H1 (cell line): ENCODE results near the gene NOXO1. TPM values are rescaled to one million over a fixed set of nuclear protein-coding genes. Genes with fewer than 3 reads are reported as not detected.

Source experiments
- BRCA1 ChIP-seq: IDR thresholded peaks from 2 replicates; pipeline ENCODE4 v1.6.1; 2012; ENCODE audit warnings: low read depth, low read length, improper control_type of control experiment
- CTBP2 ChIP-seq: IDR thresholded peaks from 2 replicates; pipeline ENCODE4 v1.7.0; 2011; ENCODE audit warnings: borderline replicate concordance, mild to moderate bottlenecking, moderate library complexity, mixed read lengths, low read length; ENCODE audit not compliant: insufficient read depth, insufficient read length
- GABPA ChIP-seq: IDR thresholded peaks from 2 replicates; pipeline ENCODE4 v1.6.1; 2011; ENCODE audit warnings: mild to moderate bottlenecking, low read length, moderate library complexity, borderline replicate concordance; ENCODE audit not compliant: insufficient read depth
- HDAC6 ChIP-seq: IDR thresholded peaks from one replicate; pipeline ENCODE4 v1.7.1; 2012; ENCODE audit warnings: low read depth, mild to moderate bottlenecking, inconsistent platforms, low read length, moderate library complexity
- KDM1A ChIP-seq: fragments of 200-600, 300-600 bp; sonication (generic); IDR thresholded peaks from 2 replicates; pipeline ENCODE4 v1.7.1; 2016; ENCODE audit warnings: mild to moderate bottlenecking, low read length, borderline replicate concordance
- KDM4A ChIP-seq: IDR thresholded peaks from one replicate; pipeline ENCODE4 v1.7.1; 2012; ENCODE audit warnings: low read depth, mild to moderate bottlenecking, moderate library complexity, low read length, inconsistent platforms; ENCODE audit not compliant: severe bottlenecking
- KDM5A ChIP-seq: fragments of 200-600 bp; IDR thresholded peaks from 2 replicates; pipeline ENCODE4 v1.7.1; 2012; ENCODE audit warnings: mild to moderate bottlenecking, low read length, inconsistent platforms, mixed read lengths
- NANOG ChIP-seq: IDR thresholded peaks from 2 replicates; pipeline ENCODE4 v1.6.1; 2011; ENCODE audit warnings: low read length, low read depth, mild to moderate bottlenecking, inconsistent platforms; ENCODE audit not compliant: insufficient read depth, poor library complexity, severe bottlenecking
- RFX5 ChIP-seq: IDR thresholded peaks from 2 replicates; pipeline ENCODE4 v1.6.1; 2011; ENCODE audit warnings: low read depth, low read length, improper control_type of control experiment, borderline replicate concordance
- SUZ12 ChIP-seq: fragments of 200-600 bp; sonication (generic); IDR thresholded peaks from 2 replicates; pipeline ENCODE4 v1.6.1; 2012; ENCODE audit warnings: mild to moderate bottlenecking, inconsistent platforms, low read length, moderate library complexity, mixed read lengths
- TAF1 ChIP-seq: IDR thresholded peaks from 2 replicates; pipeline ENCODE4 v1.6.1; 2011; ENCODE audit warnings: mild to moderate bottlenecking, low read depth, low read length
- TAF7 ChIP-seq: optimal IDR thresholded peaks from 2 replicates; pipeline ENCODE3; 2011; ENCODE audit warnings: low read depth, mild to moderate bottlenecking, inconsistent platforms, low read length, moderate library complexity, borderline replicate concordance
- polyA plus RNA-seq, 7 experiments: library from polyadenylated mRNA; depleted of rRNA in 3 of 7; stranded (reverse) in 5 of 7; unstranded in 2 of 7; fragments of >200 nt in 5 of 7; fragments of 200-250 nt in 2 of 7; gene quantifications; 1 replicate in 5 of 7; 2 replicates in 1 of 7; 4 replicates in 1 of 7; pipeline versions ENCODE4 v1.2.1 to v1.2.3, GENCODE V29; 2011 to 2013; ENCODE audit warnings: missing spikeins in 2 of 7, mixed read lengths in 2 of 7
- total RNA-seq: library from RNA; stranded (reverse); fragmentation: NEBNext Ultra II Directional; extraction: Animal tissue kit (Norgen Biotek cat#: 25700); gene quantifications from 2 replicates; pipeline ENCODE4 v1.2.1, GENCODE V29; 2021

NOXO1 gene
- total and polyA plus RNA-seq, 2 of the 8 experiments (the other 6 are each of a cell fraction or from before 2014, with no cell fraction given) = 1.3 to 2.5 TPM

DNA sequence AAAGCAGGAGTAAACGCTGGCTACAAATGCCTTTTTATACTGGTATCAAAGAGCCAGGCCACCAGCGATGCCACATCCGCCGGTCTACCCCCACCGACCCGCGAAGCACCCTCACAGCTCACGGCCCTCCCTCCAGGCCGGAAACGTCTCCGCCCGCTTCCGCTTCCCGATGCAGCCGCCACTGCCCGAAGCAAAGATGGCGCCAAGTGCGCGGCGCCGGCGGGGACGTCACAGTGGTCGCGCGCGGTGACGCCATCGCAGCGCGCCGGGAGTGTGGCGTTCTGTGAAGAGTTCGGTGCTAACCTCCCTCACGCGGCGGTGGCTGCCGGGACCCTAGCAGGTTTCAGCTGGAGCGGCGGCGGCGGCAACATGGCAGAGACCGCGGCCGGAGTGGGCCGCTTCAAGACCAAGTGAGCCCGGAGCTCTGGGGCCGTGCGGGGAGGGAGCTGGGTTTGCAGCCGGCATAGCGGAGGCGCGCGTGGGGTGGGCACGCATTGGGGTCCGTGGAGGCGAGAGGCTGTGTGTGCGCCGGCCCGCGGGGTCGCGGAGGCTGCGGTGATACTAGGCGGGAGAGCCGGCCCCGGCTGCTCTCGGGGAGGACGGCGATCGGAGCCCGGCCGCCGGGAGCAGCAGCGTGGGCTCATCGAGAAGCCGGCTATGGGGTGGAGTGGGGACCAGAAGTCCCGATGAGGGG lies 9.3 kb downstream of the NOXO1 start, which contains the start of gene TBL3 (continued):
- peak; percentile 46 for TF ChIP-seq CTBP2
- peak; percentile 100 for TF ChIP-seq KDM4A
- peak; percentile 96 for TF ChIP-seq KDM5A
- no peak for TF ChIP-seq SUZ12
- no peak for TF ChIP-seq NANOG
- peak; percentile 92 for TF ChIP-seq GABPA
- no peak for TF ChIP-seq HDAC6
- no peak for TF ChIP-seq KDM1A
- peak; percentile 65; the same call in 1 of the 2 replicates for TF ChIP-seq BRCA1
- TF ChIP-seq TAF1 = peak; percentile 86
- TF ChIP-seq RFX5 = no peak
- peak; percentile 99 for TF ChIP-seq TAF7
